ENCODE measurements around the gene YIPF7.

The YIPF7 gene

GRCh38 chr4:44580231-44580630 lies 71.2 kb downstream of the YIPF7 start:
- no peak for TF ChIP-seq CTCF (IDR thresholded peaks at IDR 0.05; ENCODE audit: low read depth, low read length)
- Histone ChIP-seq H3K36me3 (no peaks in the 10 kb centered on the region), H3K9me3 (no peaks in the 10 kb centered on the region), H3K4me3 (ENCODE audit: low read depth, low read length) (no peak overlapping the region), H3K27me3 (no peaks in the 10 kb centered on the region), H3K4me1 (no peaks in the 10 kb centered on the region)
- no peak for DNase-seq

GRCh38 chr4:44578954-44579353 lies 72.5 kb downstream of the YIPF7 start:
- TF ChIP-seq CTCF (IDR thresholded peaks at IDR 0.05; ENCODE audit: low read depth, low read length) = no peak

More at GRCh38 chr4:44578954-44579353, 72.5 kb downstream of the YIPF7 start:
- Histone ChIP-seq H3K9me3 (no peaks in the 10 kb centered on the region), H3K27me3 (no peaks in the 10 kb centered on the region), H3K4me1 (no peaks in the 10 kb centered on the region), H3K4me3 (ENCODE audit: low read depth, low read length) (no peak overlapping the region), H3K36me3 (no peaks in the 10 kb centered on the region)
- DNase-seq = no peak

Measured in BE2C (cell line).